Pancreas (tissue), 10 donors: ENCODE measurements around the gene VRK3. TPM values are rescaled to one million over a fixed set of nuclear protein-coding genes. Genes with fewer than 3 reads are reported as not detected.
"Not testable (repeated sequence)": the region's sequence is repeated elsewhere in the genome, so short reads cannot be mapped to it uniquely, and the experiment has no call there.

Experiments used
- ATAC-seq, 4 donors: fragments of 200-7000 bp; cut with Tn5 transposase; one replicate each; pipeline versions ENCODE4 v1.8.0 to v1.9.1; 2020; ENCODE audit warnings: mild to moderate bottlenecking in 4 of 4, moderate library complexity in 4 of 4
- DNase-seq, 6 donors: peaks; one replicate each; pipeline ENCODE4 v3.0.0-alpha.2; 2020
- FAIRE-seq: peaks from 2 replicates; lab custom pipeline; 2012; peaks lifted over from hg19 to GRCh38; lab: Jason Lieb, UNC
- H3K27ac ChIP-seq, 4 donors: fragments of 200-600 bp; sonication (generic); 1 replicate in 3 of 4; 2 replicates in 1 of 4; pipeline versions ENCODE4 v1.5.0 to v1.8.0; 2020
- H3K27me3 ChIP-seq, 4 donors: fragments of 200-600 bp; one replicate each; pipeline ENCODE4 v1.8.0; 2021
- H3K36me3 ChIP-seq, 3 donors: fragments of 200-600 bp; sonication (generic) in 1 of 3; one replicate each; pipeline versions ENCODE4 v1.5.0 to v1.8.0; 2020 to 2021
- H3K4me1 ChIP-seq, 3 donors: fragments of 200-600 bp; one replicate each; pipeline ENCODE4 v1.8.0; 2021
- H3K4me3 ChIP-seq, 4 donors: fragments of 200-600 bp; sonication (generic) in 2 of 4; one replicate each; pipeline versions ENCODE4 v1.5.0 to v1.8.0; 2020 to 2021
- H3K9me3 ChIP-seq, 4 donors: fragments of 200-600 bp; one replicate each; pipeline ENCODE4 v1.8.0; 2021
- CTCF ChIP-seq, 4 donors: fragments of 200-600 bp; sonication (generic) in 3 of 4; IDR thresholded peaks; one replicate each; pipeline versions ENCODE4 v1.5.0 to v1.8.0; 2021; ENCODE audit warnings: antibody characterized with exemption in 4 of 4
- WGBS, 2 donors: extraction: QIAGEN DNeasy Blood & Tissue Kit; methylation state at CpG; one replicate each; pipeline ENCODE4 v1.1.7; 2013; 5-methylcytosine and 5-hydroxymethylcytosine counted together
- intact Hi-C, 3 donors: fragments of 100-400 bp; cut with DNase I; formaldehyde crosslinking; loops; one replicate each; pipeline versions ENCODE4 v1.11.1 to v1.14.2; 2022
- polyA plus RNA-seq, 2 donors: library from polyadenylated mRNA; stranded (reverse); fragments of 200-250 nt; gene quantifications; one replicate each; pipeline ENCODE4 v1.2.3, GENCODE V29; 2013
- total RNA-seq, 6 donors: library from RNA; stranded (reverse); fragmentation: NEBNext Ultra II Directional in 4 of 6; extraction: Animal tissue kit (Norgen Biotek cat#: 25700) in 4 of 6; gene quantifications; one replicate each; pipeline versions ENCODE4 v1.2.1 to v1.2.4, GENCODE V29; 2021 to 2023
- donor health status: healthy with polysubstance abuse.
- donor health status: DM: no; HTN: no; CAD: no; lungs with moderate emphysema.
- donor health status: DM: no; HTN: no; CAD: no.
- donor health status: control.
- donor health status: control.
- donor health status: Bipolar disorder and iron deficiency.
- donor health status: DM: yes; HTN: yes; CAD: no.
- donor health status: DM: no; HTN: no; CAD: no.
- donor health status: DM: no; HTN: no; CAD: no.
- donor health status: DM: yes; HTN: yes; CAD: no.

VRK3 gene
- total and polyA plus RNA-seq, 8 donors = 14.4 to 32.4 (median 17.9) TPM

GRCh38 chr19:49950590-49950948, 74.6 kb downstream of the VRK3 start:
- DNase-seq = peak in 1 of 6 donors; percentile 14
- Histone ChIP-seq H3K27me3 (no peaks in the 10 kb centered on the region), H3K4me1 (peaks cover 13 to 46% (median 23%) of the 10 kb centered on the region in 3 donors), H3K4me3 (no peak overlapping the region), H3K27ac (no peak overlapping the region), H3K9me3 (no peaks in the 10 kb centered on the region), H3K36me3 (no peaks in the 10 kb centered on the region)
- no peak for FAIRE-seq
- TF ChIP-seq CTCF (IDR thresholded peaks at IDR 0.05) = no peak
- ATAC-seq = no peak
- intact Hi-C loops = no loop called here
- WGBS, 2 donors = 54 to 70% methylated on average over 5 of the region's 5 CpGs

- no peaks in the 10 kb centered on the region for H3K36me3 ChIP-seq
- H3K27ac ChIP-seq = no peak overlapping the region
- intact Hi-C loops = no loop called here
- DNase-seq = peak in 1 of 6 donors; percentile 34
- no peaks in the 10 kb centered on the region for H3K9me3 ChIP-seq
- H3K4me1 ChIP-seq = peaks cover 13 to 40% (median 19%) of the 10 kb centered on the region in 3 donors
- 84 to 88% methylated on average over 11 of the region's 11 CpGs for WGBS, 2 donors
- no peak for FAIRE-seq
- H3K4me3 ChIP-seq = no peak overlapping the region
- no peak for ATAC-seq
- no peak for TF ChIP-seq CTCF (IDR thresholded peaks at IDR 0.05)
- no peaks in the 10 kb centered on the region for H3K27me3 ChIP-seq
Measured at GRCh38 chr19:49949742-49950589, 75.2 kb downstream of the VRK3 start.

- H3K4me1 ChIP-seq = peaks cover under 1 to 14% (median 2%) of the 10 kb centered on the region in 3 donors
- DNase-seq (peak in 1 of 6 donors; percentile 14), ATAC-seq (no peak), FAIRE-seq (no peak)
- no peak overlapping the region for H3K27ac ChIP-seq
- H3K9me3 ChIP-seq = no peaks in the 10 kb centered on the region
- no peak for TF ChIP-seq CTCF (IDR thresholded peaks at IDR 0.05)
- H3K27me3 ChIP-seq = no peaks in the 10 kb centered on the region
- no peak overlapping the region for H3K4me3 ChIP-seq
- intact Hi-C loops = no loop called here
- no peaks in the 10 kb centered on the region for H3K36me3 ChIP-seq
- 62 to 67% methylated on average over 8 of the region's 8 CpGs for WGBS, 2 donors
Measured at GRCh38 chr19:49946415-49946814, 78.8 kb downstream of the VRK3 start.

GRCh38 chr19:49944567-49944966, 80.6 kb downstream of the VRK3 start:
- WGBS, 2 donors = 77 to 87% methylated on average over 5 of the region's 5 CpGs
- not testable (repeated sequence) for ATAC-seq

GRCh38 chr19:49940482-49940791, 84.7 kb downstream of the VRK3 start:
- Histone ChIP-seq H3K4me1 (peaks cover 0 to 16% (median 3%) of the 10 kb centered on the region in 3 donors), H3K27ac (no peak overlapping the region), H3K27me3 (no peaks in the 10 kb centered on the region), H3K36me3 (no peaks in the 10 kb centered on the region), H3K4me3 (no peak overlapping the region), H3K9me3 (no peaks in the 10 kb centered on the region)
- DNase-seq (no peak), ATAC-seq (no peak), FAIRE-seq (no peak)
- no peak for TF ChIP-seq CTCF (IDR thresholded peaks at IDR 0.05)
- intact Hi-C loops = no loop called here
- 89 to 93% methylated on average over 5 of the region's 5 CpGs for WGBS, 2 donors

More at GRCh38 chr19:49944567-49944966, 80.6 kb downstream of the VRK3 start:
- H3K36me3 ChIP-seq, H3K27ac ChIP-seq, H3K9me3 ChIP-seq, FAIRE-seq, H3K27me3 ChIP-seq, H3K4me1 ChIP-seq, intact Hi-C loops, DNase-seq, H3K4me3 ChIP-seq: not testable (repeated sequence)
